Effector memory CD8-positive, alpha-beta T cell (primary cell): ENCODE data around the gene COBL.

ENCODE experiments used
- ATAC-seq: fragments of 150-1000 bp; cut with Tn5 transposase; replicated peaks from 2 replicates; pipeline ENCODE4 v1.10.0; 2021; ENCODE audit warnings: mild to moderate bottlenecking, moderate library complexity
- DNase-seq, 3 experiments: peaks; one replicate each; pipeline ENCODE4 v3.0.0; 2021
- H3K27ac Mint-ChIP-seq, 2 donors: one replicate each; pipeline ENCODE4 v1.8.0; 2022; ENCODE audit warnings: mild to moderate bottlenecking in 2 of 2, mixed read lengths in 2 of 2, moderate library complexity in 2 of 2
- H3K27me3 Mint-ChIP-seq, 2 donors: one replicate each; pipeline ENCODE4 v1.8.0; 2022; ENCODE audit warnings: mixed read lengths in 2 of 2
- H3K36me3 Mint-ChIP-seq: one replicate; pipeline ENCODE4 v1.8.0; 2022; ENCODE audit warnings: mild to moderate bottlenecking, moderate library complexity, mixed read lengths; ENCODE audit not compliant: insufficient read depth
- H3K4me1 Mint-ChIP-seq, 2 donors: one replicate each; pipeline ENCODE4 v1.8.0; 2022; ENCODE audit warnings: low read depth in 2 of 2, mixed read lengths in 2 of 2
- H3K4me3 Mint-ChIP-seq, 2 donors: one replicate each; pipeline ENCODE4 v1.8.0; 2022; ENCODE audit warnings: mild to moderate bottlenecking in 2 of 2, mixed read lengths in 2 of 2, moderate library complexity in 2 of 2
- H3K9me3 Mint-ChIP-seq, 2 donors: one replicate each; pipeline ENCODE4 v1.8.0; 2022; ENCODE audit warnings: mixed read lengths in 2 of 2

COBL gene

DNA sequence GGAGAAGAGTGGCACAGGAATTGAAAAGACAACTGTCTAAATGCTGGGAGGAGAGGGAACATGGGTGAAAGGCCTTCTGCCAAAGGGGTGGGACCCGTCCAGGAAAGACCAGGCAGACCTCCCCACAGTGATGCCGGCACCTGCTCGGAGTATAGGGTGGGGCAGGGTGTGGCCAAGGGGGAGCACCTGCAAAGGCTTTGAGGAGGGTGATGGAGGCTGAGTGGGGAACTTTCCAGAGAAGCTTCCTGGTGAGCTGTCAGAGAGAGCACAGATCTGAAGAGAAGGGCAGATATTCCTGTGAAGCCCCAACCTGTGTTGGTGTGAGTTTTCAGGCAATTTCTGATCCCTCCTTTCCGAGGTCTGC is 270.5 kb downstream of the COBL start:
- H3K36me3 Mint-ChIP-seq, result no peaks in the 10 kb centered on the region
- H3K4me3 Mint-ChIP-seq, result no peak overlapping the region
- H3K9me3 Mint-ChIP-seq, result no peaks in the 10 kb centered on the region
- no peak for ATAC-seq
- peaks cover 15 to 33% of the 10 kb centered on the region in 2 donors for H3K27me3 Mint-ChIP-seq
- no peaks in the 10 kb centered on the region for H3K4me1 Mint-ChIP-seq
- H3K27ac Mint-ChIP-seq, result no peak overlapping the region
- no peak for DNase-seq

DNA sequence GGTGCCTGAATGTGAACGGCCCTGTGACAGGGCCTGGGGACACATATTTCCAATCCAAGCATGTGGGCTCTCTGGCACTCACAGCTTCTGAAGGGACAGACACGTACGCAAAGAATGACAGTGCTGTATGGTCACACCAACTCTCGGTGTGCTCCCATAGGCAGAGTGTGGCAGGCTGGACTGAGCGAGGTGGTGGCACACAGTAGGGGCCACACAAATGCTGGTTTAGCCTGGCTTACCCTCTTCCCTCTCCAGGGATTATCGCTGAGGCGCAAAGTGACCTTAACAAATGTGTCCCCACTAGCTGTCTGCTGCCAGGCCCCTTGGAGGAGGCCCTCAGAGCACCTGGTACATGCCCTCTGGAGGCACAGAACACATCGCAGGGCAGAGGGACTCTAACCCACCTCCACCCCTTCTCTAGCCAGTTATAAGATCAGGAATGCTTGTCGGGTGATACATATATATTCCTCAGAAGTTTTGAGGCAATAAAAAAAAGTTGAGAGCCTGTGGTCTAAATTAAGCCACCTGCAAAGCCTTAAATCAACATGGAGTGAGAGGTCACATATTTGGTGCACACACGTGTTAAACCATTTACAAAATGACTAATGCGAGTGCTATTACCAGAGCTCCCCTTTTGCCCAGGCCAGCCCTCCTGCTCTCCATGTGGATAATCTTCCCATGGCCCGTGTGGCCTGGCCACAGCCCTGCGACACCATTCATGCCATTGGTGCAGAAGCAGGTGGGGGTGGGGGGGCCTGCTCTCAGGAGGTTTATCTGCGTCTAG is 271.1 kb downstream of the COBL start:
- Mint-ChIP-seq H3K4me1 (no peaks in the 10 kb centered on the region), H3K27ac (no peak overlapping the region), H3K36me3 (no peaks in the 10 kb centered on the region), H3K27me3 (peaks cover 13 to 33% of the 10 kb centered on the region in 2 donors), H3K9me3 (no peaks in the 10 kb centered on the region), H3K4me3 (no peak overlapping the region)
- ATAC-seq (no peak), DNase-seq (no peak)

DNA sequence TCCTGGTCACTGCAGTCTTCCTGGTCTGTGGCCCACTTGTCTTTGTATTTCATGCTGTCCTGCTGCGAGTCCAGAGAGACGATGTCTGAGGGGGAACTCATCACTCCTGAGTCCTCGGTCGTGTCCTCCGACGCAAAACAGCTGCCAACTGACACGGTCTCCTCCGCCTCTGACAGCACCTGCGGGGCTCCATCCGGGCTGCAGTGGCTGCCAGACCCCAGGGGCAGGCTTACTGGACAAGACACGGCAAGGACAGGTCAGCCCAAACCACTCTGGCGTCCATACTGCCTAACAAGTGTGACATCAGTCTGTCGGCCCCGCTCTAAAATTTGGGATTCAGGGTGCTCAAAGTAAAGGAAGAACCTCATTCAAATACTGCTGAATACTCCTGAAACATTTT is 273.1 kb downstream of the COBL start:
- ATAC-seq (no peak), DNase-seq (no peak)
- Mint-ChIP-seq H3K9me3 (no peaks in the 10 kb centered on the region), H3K4me3 (no peak overlapping the region), H3K27me3 (peaks cover 16 to 45% of the 10 kb centered on the region in 2 donors), H3K4me1 (no peaks in the 10 kb centered on the region), H3K27ac (no peak overlapping the region), H3K36me3 (no peaks in the 10 kb centered on the region)

DNA sequence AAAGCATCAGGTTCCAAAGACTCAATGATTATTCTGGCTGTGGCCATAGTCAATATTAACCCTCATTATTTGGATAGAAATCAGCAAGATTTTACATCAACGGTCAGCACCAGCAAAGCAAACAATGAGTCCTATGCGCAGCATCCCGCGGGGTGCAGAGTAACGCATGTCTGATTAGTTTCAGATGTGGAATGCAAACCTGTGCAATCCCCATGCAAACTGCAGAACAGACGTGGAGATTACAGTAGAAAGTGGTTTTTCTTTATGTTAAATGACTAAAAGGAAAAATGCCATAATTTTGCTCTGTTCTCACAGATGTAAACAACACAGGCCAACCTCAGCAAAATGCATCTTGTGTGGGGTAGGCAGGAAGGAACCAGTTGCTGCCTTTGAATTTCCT is 275.8 kb downstream of the COBL start:
- DNase-seq (no peak), ATAC-seq (no peak)
- H3K9me3 Mint-ChIP-seq, result no peaks in the 10 kb centered on the region

DNA sequence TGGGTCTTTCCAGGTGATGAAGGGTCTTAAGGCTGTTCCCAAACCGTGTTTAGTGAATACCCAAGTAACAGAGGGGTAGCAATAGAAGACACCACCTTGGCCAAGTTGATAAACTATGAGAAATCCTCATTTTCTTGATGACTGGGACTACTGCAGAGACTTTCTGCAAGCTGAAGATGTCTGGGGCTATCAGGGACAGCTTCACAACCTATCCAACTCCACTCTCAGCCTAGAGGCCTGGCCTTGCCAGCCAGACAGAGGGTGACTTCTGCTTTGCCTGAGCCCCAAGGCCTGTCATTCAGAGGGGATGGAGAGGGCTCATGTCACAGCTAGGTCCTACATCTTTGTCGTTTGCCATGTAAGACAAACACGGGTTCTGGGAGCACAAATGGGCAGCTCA is 278.0 kb downstream of the COBL start:
- Mint-ChIP-seq H3K4me1 (no peaks in the 10 kb centered on the region), H3K27ac (no peak overlapping the region), H3K36me3 (no peaks in the 10 kb centered on the region), H3K27me3 (peaks cover 11 to 46% of the 10 kb centered on the region in 2 donors), H3K4me3 (no peak overlapping the region), H3K9me3 (no peaks in the 10 kb centered on the region)
- ATAC-seq (no peak), DNase-seq (no peak)

More for the DNA sequence above, 275.8 kb downstream of the COBL start:
- Mint-ChIP-seq H3K27ac (no peak overlapping the region), H3K36me3 (no peaks in the 10 kb centered on the region), H3K27me3 (peaks cover 16 to 43% of the 10 kb centered on the region in 2 donors), H3K4me3 (no peak overlapping the region), H3K4me1 (no peaks in the 10 kb centered on the region)

DNA sequence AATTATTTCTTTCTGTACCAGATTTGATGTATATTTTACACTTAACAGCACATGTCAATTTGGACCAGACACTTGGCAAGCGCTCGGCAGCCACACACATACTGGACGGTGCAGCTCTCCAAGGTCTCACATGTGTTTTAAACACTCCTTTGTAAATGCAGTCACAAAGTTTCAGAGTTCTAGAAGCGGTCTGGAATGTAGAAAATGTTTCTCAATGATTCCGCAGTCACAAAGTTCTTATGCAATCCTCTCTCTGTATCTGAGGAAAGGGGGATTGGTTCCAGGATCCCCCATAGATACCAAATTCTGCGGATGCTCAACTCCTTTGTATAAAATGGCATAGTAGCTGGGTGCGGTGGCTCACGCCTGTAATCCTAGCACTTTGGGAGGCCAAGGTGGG is 280.9 kb downstream of the COBL start:
- Mint-ChIP-seq H3K27ac (no peak overlapping the region), H3K4me3 (no peak overlapping the region), H3K27me3 (peaks cover 9 to 34% of the 10 kb centered on the region in 2 donors), H3K36me3 (no peaks in the 10 kb centered on the region), H3K9me3 (no peaks in the 10 kb centered on the region), H3K4me1 (no peaks in the 10 kb centered on the region)
- no peak for ATAC-seq
- DNase-seq, result no peak

DNA sequence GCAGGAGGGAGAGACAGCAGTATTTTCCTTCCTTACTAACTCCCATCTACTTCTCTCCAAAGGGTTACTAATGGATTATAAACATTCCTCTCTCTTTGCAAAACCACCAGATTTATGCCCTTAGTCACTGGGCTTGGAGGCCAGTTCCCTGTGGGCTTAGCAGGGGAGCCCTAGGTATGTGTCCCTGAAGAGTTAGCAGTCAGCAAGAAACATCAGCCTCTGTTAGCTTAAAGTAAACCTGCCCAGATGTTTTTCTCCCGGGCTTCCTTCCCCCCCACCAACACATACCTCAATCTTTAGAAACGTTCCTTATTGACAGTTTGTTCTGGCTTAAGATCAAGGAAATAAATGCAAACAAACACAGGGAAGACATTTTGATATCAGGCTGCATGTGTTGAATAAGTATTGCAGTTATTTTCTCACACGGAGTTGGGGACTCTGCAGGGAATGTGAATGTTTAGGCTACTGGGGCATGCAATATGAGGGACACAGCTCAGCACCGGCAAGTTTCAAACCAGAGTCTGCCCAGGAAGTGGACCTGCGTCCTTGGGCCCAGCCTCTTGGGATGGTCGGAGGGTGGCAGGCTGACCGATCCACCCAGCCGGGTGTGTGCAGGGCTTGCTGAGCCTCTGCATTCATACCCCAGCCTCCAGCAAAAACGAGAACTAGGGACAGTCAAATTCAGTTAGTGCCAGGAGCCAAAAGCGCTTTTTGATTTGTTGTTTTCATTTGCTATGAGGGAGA is 281.9 kb downstream of the COBL start:
- no peaks in the 10 kb centered on the region for H3K4me1 Mint-ChIP-seq

DNA sequence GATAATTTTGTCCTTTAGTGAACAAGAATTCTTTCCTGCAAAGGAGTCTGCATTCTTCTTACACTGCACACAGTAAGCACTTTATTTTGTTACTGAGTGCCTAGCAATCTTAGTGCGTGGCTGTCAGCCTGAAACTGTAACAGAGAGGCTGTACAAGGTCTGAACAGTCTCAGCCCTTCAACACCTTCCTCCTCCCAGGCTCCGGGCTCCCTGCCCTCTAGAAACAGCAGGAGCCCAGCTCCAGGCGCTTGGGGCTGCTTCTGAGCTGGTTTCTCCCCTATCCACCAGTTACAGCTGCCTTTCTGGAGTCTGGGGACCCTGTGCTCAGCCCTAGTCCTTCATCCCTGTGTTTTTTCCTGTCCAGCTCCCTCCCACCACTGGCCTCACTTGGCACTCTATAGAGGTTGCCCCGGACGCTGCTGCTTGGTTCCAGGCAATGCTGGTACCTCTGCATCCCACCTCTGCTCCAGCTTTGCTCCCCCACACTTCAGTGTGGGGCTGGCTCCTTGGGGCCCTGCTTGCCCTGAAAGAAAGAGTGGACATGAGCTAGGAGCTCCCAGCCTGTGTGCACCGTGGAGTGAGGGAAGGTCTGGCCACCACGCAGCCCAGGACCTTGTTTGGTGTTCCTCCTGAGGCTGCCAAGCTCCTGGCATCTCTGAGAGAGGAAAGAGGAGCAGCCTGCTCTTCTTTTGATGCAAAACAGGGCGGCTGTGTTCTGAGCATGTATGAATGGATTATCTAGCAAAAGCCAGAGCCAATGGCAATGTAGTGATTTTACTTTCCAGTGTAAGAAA is 282.7 kb downstream of the COBL start:
- Mint-ChIP-seq H3K27ac (no peak overlapping the region), H3K4me1 (no peaks in the 10 kb centered on the region), H3K4me3 (no peak overlapping the region), H3K27me3 (peaks cover 0 to 21% of the 10 kb centered on the region in 2 donors), H3K9me3 (no peaks in the 10 kb centered on the region), H3K36me3 (no peaks in the 10 kb centered on the region)
- DNase-seq, result no peak
- ATAC-seq, result no peak

More for the DNA sequence above, 281.9 kb downstream of the COBL start:
- H3K27ac Mint-ChIP-seq, result no peak overlapping the region
- no peak overlapping the region for H3K4me3 Mint-ChIP-seq
- DNase-seq (no peak), ATAC-seq (no peak)
- H3K9me3 Mint-ChIP-seq, result no peaks in the 10 kb centered on the region
- no peaks in the 10 kb centered on the region for H3K36me3 Mint-ChIP-seq
- H3K27me3 Mint-ChIP-seq, result peaks cover 2 to 29% of the 10 kb centered on the region in 2 donors

DNA sequence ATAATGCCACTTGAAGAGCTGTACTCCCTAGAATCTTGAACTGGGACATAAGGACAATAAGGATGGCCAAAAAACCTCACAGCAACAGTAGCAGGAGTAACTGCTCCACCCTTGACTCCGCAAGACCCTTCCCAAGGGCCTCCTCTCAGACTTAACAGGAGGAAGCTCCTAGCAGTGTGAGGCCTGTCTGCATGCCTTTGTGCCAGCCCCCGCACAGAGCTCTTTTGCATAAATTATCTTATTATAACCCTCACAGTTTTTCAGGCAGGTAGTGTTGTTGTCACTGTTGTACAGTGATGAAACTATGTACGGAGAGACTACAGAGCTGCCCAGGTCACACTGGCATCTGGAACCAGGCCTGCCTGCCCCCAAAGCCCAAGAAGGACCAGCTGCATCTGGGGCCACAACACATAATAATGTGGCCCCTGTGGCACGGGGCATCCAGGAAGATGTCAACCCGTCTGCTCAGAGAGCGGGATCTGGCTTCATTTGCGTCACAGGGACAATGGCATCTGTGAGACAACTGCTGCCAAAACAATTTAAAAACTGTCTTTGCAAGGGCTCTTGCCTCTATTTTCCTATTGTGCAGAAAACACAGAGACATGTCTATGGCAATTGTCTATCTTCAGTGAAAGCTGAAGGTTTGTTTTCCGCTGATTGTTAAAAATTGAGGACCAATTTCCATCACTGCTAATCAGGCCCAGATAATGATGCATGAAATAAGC is 284.7 kb downstream of the COBL start:
- no peaks in the 10 kb centered on the region for H3K4me1 Mint-ChIP-seq
- peaks cover 0 to 14% of the 10 kb centered on the region in 2 donors for H3K27me3 Mint-ChIP-seq
- H3K9me3 Mint-ChIP-seq, result no peaks in the 10 kb centered on the region
- H3K36me3 Mint-ChIP-seq, result no peaks in the 10 kb centered on the region
- ATAC-seq, result no peak
- H3K27ac Mint-ChIP-seq, result no peak overlapping the region
- no peak for DNase-seq
- H3K4me3 Mint-ChIP-seq, result no peak overlapping the region

DNA sequence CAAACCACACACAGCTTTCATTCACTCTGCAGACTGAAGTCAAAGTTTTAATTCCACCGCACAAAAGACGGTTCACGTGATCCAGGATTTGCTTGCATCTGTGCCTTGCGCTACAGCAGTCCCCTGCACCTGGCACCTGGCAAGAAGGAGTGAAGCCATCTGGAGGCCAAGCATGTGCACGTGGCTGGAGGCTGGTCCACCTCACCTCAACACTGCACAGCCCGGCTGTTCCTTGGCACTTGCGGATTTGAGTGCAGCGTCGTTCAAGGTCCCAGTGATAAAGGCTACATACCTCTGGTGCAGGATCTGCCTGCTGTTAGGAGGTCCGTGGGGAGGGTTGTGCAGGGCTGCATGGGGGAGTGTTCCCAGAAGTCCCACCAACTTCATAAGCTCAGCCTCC is 285.4 kb downstream of the COBL start:
- Mint-ChIP-seq H3K4me3 (no peak overlapping the region), H3K27me3 (peaks cover 0 to 14% of the 10 kb centered on the region in 2 donors), H3K36me3 (no peaks in the 10 kb centered on the region), H3K27ac (no peak overlapping the region), H3K4me1 (no peaks in the 10 kb centered on the region), H3K9me3 (no peaks in the 10 kb centered on the region)
- ATAC-seq, result no peak
- DNase-seq, result no peak

DNA sequence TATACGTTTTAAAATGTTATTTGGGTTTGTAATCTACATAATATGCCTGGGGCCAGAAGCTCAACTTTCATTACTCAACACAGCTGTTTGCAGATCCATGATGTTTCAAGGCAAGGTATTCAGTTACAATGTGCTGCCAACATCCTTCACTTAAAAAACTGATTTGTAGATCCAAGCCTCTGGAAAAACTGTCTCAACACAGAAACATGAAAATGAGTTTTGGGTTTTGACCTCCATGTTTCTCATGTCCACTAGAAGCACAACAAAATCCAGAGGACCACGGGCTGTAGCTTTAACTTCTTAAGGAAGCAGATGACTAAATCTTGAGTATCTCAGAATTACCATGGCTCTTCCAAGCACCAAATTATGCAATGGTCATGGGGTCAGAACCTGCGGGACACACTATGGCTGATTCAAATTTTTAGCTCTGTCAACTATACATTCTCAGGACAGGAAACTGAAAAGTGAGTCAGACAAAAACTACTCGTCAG is 286.9 kb downstream of the COBL start:
- peaks cover 0 to 11% of the 10 kb centered on the region in 2 donors for H3K27me3 Mint-ChIP-seq
- H3K36me3 Mint-ChIP-seq, result no peaks in the 10 kb centered on the region
- H3K9me3 Mint-ChIP-seq, result no peaks in the 10 kb centered on the region
- ATAC-seq (no peak), DNase-seq (no peak)
- H3K27ac Mint-ChIP-seq, result no peak overlapping the region
- H3K4me3 Mint-ChIP-seq, result no peak overlapping the region
- no peaks in the 10 kb centered on the region for H3K4me1 Mint-ChIP-seq

DNA sequence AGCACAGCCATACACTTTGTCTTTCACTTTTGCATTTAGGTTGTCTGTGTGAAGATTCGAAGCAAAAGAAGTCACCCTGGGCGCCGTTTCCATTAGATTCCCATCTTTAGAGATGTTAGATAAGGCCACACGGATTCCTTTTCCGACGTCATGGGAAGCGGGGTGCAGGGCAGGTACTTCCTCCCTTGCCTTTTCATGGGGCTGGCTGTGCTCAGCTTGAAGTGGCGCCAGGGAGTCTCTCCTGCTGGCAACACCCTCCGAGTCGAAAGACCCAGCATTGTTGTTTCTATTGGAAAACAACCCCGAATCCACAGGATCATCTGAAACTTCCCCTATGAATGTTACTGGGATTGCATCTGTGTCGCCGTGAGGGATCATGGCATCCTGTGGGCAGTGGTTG is 287.5 kb downstream of the COBL start:
- no peaks in the 10 kb centered on the region for H3K9me3 Mint-ChIP-seq
- H3K4me3 Mint-ChIP-seq, result no peak overlapping the region
- H3K36me3 Mint-ChIP-seq, result no peaks in the 10 kb centered on the region
- ATAC-seq, result no peak
- peaks cover 0 to 5% of the 10 kb centered on the region in 2 donors for H3K27me3 Mint-ChIP-seq
- no peaks in the 10 kb centered on the region for H3K4me1 Mint-ChIP-seq
- H3K27ac Mint-ChIP-seq, result no peak overlapping the region
- DNase-seq, result no peak
